HG02870 (cell line): ENCODE measurements around the gene CSE1L.
"Not testable (repeated sequence)": the region's sequence is repeated elsewhere in the genome, so short reads cannot be mapped to it uniquely, and the experiment has no call there.

Experiments used
- ATAC-seq: cut with Tn5 transposase; IDR thresholded peaks from one replicate; pipeline ENCODE4 v1.9.1; 2021; ENCODE audit warnings: mild to moderate bottlenecking, moderate library complexity; ENCODE audit not compliant: unreplicated experiment

The CSE1L gene

DNA sequence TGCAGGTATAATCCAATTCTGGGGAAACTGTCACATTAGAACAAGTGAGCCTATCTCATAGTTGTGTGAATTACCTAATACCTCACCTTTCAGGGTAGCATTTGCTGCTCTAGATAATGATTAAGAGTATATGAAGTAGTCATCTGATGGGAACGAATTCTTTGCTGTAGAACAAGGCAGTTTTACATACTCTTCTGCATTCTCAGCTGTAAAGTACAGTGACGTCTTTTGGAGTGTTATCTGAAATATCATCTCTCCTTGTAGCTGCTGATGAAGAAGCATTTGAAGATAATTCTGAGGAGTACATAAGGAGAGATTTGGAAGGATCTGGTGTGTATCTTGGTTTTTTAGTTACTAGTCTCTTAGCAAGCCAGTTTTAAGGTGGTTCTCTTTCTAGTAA, 28.4 kb downstream of the CSE1L start:
- no peak for ATAC-seq

DNA sequence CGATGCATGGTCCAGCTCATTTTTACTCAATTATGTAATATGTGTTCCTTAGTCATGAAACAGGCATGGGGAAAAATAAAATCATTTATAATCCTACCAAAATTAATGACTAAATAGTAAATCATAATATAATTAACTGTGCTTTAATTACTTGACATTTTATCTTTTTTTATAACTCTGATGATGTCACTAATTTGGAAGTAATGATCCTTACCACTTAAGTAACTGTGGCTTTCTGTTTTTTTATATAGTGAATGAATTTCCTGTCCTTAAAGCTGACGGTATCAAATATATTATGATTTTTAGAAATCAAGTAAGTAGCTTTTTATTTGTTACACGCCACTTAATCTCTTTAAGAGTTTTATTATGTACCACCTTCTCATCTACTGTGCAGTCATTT, 32.2 kb downstream of the CSE1L start:
- no peak for ATAC-seq

GRCh38 chr20:49082295-49082694, 36.2 kb downstream of the CSE1L start:
- ATAC-seq = not testable (repeated sequence)

DNA sequence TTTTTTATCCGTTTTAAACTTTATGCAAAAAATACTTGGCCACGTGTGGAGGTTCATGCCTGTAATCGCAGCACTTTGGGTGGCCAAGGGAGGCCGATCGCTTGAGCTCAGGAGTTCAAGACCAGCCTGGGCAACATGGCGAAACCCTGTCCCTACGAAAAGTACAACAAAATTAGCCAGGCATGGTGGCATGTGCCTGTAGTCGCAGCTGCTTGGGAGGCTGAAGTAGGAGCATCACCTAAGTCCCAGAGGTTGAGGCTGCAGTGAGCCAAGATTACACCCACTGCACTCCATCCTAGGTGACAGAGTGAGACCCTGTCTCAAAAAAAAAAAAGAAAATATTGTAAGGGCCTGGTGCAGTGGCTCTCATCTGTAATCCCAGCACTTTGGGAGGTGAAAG, 45.0 kb downstream of the CSE1L start:
- ATAC-seq = no peak

DNA sequence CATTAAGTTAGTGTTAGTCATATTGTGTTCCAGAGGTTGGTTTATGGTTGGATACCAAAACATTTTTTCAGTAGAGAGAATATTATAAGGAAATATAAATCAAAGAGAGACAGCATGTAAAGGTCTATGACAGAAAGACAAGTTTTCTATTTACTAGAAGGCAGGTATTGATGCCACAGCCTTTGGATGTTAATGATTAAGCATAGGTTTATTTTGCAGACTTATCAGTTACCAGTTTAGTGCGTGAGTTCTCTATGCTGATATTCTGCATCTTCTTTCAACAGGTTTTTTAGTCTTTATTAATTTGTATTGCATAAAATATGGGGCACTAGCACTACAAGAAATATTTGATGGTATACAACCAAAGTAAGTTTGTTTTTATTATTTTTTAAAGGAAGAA, 45.6 kb downstream of the CSE1L start:
- ATAC-seq = no peak

DNA sequence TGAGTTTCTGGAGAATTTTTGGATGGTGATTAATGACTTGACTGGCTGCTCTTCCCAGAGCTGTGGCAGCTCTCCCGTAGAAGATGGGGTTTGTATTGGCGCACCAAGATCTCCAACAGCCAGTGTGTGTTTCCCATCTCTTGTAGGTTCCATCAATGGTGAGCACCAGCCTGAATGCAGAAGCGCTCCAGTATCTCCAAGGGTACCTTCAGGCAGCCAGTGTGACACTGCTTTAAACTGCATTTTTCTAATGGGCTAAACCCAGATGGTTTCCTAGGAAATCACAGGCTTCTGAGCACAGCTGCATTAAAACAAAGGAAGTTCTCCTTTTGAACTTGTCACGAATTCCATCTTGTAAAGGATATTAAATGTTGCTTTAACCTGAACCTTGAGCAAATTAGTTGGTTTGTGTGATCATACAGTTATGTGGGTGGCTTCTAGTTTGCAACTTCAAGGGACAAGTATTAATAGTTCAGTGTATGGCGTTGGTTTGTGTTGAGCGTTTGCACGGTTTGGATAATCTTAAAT, 50.2 kb downstream of the CSE1L start:
- no peak for ATAC-seq

GRCh38 chr20:49097159-49097558, 51.0 kb downstream of the CSE1L start:
- no peak for ATAC-seq

DNA sequence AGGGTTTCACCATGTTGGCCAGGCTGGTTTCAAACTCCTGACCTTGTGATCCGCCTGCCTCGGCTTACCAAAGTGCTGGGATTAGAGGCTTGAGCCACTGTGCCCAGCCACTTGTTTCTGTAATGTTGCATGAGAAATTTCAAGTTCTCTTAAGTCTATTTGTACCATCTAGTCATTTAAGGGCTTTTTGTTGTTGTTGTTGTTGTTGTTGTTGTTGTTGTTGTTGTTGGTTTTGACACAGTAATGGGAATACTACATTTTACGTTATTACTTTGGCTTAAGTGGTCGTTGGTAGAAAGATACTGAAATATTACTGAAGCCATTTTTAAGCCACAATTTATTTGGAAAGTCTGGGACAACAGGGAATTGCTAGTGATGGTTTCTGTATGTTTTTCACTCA, 52.0 kb downstream of the CSE1L start:
- no peak for ATAC-seq

GRCh38 chr20:49099011-49099410, 52.9 kb downstream of the CSE1L start:
- no peak for ATAC-seq

- ATAC-seq = not testable (repeated sequence)
Measured at GRCh38 chr20:49100292-49100691, 54.2 kb downstream of the CSE1L start.

- ATAC-seq = no peak
Measured at GRCh38 chr20:49100972-49101371, 54.9 kb downstream of the CSE1L start.

- no peak for ATAC-seq
Measured at GRCh38 chr20:49103019-49103418, 56.9 kb downstream of the CSE1L start.

- no peak for ATAC-seq
Measured at GRCh38 chr20:49103647-49104364, 57.7 kb downstream of the CSE1L start.

- no peak for ATAC-seq
Measured at GRCh38 chr20:49104365-49104648, 58.2 kb downstream of the CSE1L start.

GRCh38 chr20:49104979-49105547, 59.0 kb downstream of the CSE1L start:
- not testable (repeated sequence) for ATAC-seq

DNA sequence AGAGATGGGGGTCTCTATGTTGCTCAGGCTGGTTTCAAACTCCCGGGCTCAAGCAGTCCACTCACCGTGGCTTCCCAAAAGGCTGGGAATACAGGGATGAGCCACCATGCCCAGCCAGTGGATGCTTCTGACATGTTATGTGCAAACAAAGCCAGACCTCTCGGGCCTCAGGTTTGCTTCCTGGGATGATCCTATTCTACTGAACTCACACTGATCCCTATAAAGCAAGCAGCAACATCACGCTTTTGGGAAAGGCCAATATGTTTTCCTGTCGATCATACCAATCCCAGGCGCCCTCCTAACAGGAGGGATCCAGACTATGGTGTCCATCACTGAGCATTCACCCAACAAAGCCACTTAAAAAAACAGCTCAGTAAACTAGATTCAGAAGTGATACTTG, 60.2 kb downstream of the CSE1L start:
- ATAC-seq = no peak

DNA sequence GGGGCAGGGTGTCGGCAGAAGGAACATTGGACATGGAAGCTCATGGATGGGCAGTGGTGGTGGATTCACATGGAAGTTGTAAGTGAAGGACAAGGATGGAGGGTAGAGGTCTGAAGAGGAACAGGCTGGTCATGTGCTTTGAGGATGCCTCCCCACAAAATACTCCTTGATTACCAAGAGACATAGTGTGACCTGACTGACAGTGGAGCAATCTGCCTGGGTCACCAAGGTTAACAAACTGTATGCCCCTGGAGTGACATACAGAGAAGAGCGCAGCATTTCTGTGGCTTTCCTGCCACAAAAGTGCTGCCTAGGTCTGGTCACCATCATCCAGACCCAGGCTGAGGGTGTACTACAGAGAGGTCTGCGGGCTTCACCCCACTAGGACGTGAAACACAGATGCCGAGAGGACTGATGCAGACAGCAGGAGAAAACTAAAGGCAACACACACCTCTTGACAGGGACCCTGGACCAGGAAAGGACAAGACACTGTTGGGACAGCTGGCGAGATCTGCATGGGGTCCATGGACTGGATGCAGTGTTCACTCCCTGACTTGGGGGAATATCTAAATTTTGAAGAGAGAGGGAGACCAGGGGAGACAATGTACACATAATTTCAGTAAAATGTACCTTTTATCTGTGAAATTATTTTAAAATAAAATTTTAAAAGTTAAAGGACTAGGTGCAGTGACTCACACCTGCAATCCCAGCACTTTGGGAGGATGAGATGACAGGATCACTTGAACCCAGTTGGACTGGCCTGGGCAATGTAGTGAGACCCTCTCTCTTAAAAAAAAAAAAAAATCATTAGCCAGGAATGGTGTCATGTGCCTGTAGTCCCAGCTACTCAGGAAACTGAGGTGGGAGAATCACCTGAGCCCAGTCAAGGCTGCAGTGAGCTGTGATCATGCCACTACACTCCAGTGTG, 64.9 kb downstream of the CSE1L start:
- ATAC-seq = no peak

DNA sequence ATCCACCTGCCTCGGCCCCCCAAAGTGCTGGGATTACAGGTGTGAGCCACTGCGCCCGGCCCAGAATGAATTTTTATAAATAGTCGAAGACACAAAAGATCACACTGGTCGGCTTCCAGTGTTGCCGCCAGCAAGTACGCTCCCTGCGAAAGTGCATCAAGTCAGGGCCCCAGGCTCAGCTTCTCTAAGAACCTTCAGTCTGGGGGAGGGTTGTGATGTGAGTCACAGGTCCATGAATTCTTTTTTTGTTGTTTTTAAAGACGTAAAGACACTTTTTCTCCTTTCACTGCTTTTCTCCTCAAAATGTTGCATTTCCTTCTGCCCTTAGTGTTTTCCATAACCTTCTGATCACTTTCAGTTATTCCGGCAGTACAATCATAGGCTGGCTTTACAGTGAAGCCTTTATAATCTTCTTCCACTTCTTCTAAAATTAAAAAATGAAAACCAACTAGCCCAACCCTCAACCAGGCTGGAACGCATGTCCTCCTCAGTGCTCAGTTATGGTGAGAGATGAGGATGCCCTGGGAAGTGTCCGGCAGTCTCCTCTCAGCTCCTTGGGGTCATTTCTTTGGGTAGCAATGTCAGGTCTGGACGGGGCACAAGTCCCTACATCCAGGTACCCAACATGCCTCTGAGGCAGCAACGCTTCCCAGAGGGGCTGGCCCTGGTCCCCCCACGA, 66.6 kb downstream of the CSE1L start:
- ATAC-seq = no peak

- no peak for ATAC-seq
Measured at GRCh38 chr20:49115564-49115963, 69.5 kb downstream of the CSE1L start.

GRCh38 chr20:49118307-49118706, 72.2 kb downstream of the CSE1L start:
- ATAC-seq = no peak

DNA sequence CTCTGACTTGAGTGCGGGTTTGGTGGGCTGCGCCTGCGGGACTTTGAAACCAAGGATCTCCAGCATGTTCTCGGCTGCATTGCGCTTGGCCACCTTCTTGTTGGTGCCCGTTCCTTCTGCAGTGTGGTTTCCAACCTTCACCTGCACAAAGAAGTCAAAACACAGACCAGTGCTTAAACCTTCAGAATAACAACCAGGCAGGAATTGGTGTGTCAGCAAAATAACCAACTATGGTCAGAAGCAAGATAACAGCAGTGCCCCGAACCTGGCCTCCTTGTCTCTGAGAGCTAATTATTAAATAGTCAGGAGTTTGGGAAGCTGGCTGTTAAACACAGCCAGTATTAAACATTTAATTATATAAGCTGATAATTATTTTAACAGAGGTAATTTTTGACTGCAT, 73.9 kb downstream of the CSE1L start:
- no peak for ATAC-seq
